ENCODE data around the gene CCBE1.

DNA sequence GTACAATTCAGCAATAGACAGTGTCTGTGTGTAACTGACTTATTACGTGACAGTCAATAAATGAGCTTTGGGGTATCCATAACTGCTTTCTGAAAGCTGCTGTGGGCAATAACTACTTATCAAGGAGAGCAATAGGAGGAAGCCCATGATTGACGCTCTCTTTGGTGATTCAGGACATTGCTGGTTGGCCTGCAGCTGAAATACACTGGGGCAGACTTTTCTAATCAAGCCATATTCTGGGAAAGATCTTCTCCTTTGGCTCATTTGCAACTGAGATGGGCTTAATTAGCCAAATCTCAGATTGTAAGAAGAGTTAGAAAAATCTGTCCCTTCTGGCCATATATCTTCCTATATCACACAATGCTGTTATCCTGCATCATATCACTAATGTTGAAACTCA, 24.0 kb upstream of the CCBE1 start:
- TF ChIP-seq, protein P1, sequence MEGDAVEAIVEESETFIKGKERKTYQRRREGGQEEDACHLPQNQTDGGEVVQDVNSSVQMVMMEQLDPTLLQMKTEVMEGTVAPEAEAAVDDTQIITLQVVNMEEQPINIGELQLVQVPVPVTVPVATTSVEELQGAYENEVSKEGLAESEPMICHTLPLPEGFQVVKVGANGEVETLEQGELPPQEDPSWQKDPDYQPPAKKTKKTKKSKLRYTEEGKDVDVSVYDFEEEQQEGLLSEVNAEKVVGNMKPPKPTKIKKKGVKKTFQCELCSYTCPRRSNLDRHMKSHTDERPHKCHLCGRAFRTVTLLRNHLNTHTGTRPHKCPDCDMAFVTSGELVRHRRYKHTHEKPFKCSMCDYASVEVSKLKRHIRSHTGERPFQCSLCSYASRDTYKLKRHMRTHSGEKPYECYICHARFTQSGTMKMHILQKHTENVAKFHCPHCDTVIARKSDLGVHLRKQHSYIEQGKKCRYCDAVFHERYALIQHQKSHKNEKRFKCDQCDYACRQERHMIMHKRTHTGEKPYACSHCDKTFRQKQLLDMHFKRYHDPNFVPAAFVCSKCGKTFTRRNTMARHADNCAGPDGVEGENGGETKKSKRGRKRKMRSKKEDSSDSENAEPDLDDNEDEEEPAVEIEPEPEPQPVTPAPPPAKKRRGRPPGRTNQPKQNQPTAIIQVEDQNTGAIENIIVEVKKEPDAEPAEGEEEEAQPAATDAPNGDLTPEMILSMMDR (IDR thresholded peaks at IDR 0.05), result no peak
- TF ChIP-seq CHD2 (IDR thresholded peaks at IDR 0.05; ENCODE audit: low read length, partially characterized antibody) (no peak), GATA2 (CRISPR knock-in tag; IDR thresholded peaks at IDR 0.05) (no peak), GABPA (IDR thresholded peaks at IDR 0.05; ENCODE audit: low read depth) (no peak), POLR2AphosphoS5 (IDR thresholded peaks at IDR 0.05; ENCODE audit: low read depth, low read length) (no peak), RFX5 (IDR thresholded peaks at IDR 0.05; ENCODE audit: low read length) (no peak), RAD21 (IDR thresholded peaks at IDR 0.05; ENCODE audit: low read length) (no peak)
